NCI-H82 treated with DMSO at 0.1 percent for 48 hours (cell line): ENCODE results near the gene ZNF169.
"Not testable (repeated sequence)": the region's sequence is repeated elsewhere in the genome, so short reads cannot be mapped to it uniquely, and the experiment has no call there.

ENCODE experiments used
- DNase-seq: peaks from one replicate; lab custom pipeline; 2025; ENCODE audit not compliant: unreplicated experiment; lab: John Stamatoyannopoulos, UW

Gene ZNF169

GRCh38 chr9:94341703-94342102 is 82.6 kb downstream of the ZNF169 start:
- DNase-seq, result not testable (repeated sequence)

GRCh38 chr9:94347451-94347850 is 88.4 kb downstream of the ZNF169 start:
- peak; percentile 0 for DNase-seq

GRCh38 chr9:94348754-94349153 is 89.7 kb downstream of the ZNF169 start:
- not testable (repeated sequence) for DNase-seq
